Right cardiac atrium (tissue), 5 donors: ENCODE measurements around the gene RBP3. TPM values are rescaled to one million over a fixed set of nuclear protein-coding genes. Genes with fewer than 3 reads are reported as not detected.

Experiments used
- ATAC-seq, 2 donors: fragments of 200-7000 bp; cut with Tn5 transposase; one replicate each; pipeline versions ENCODE4 v1.8.0 to v1.9.1; 2020; ENCODE audit warnings: moderate library complexity in 2 of 2, mild to moderate bottlenecking in 1 of 2
- DNase-seq, 3 donors: peaks; one replicate each; pipeline ENCODE4 v3.0.0-alpha.2; 2020
- H3K27ac ChIP-seq: one replicate; pipeline ENCODE4 v1.5.1; 2013; ENCODE audit warnings: mild to moderate bottlenecking, low read length, control low read depth, moderate library complexity
- H3K27me3 ChIP-seq: one replicate; pipeline ENCODE4 v1.6.1; 2013; ENCODE audit not compliant: control insufficient read depth, insufficient read depth
- H3K4me1 ChIP-seq: one replicate; pipeline ENCODE4 v1.6.1; 2013; ENCODE audit warnings: low read length; ENCODE audit not compliant: control insufficient read depth, insufficient read depth
- H3K4me3 ChIP-seq: one replicate; pipeline ENCODE4 v1.5.1; 2013; ENCODE audit warnings: low read length, control low read depth
- H3K9me3 ChIP-seq: one replicate; pipeline ENCODE4 v1.6.1; 2013; ENCODE audit warnings: low read length; ENCODE audit not compliant: control insufficient read depth
- WGBS: extraction: QIAGEN DNeasy Blood & Tissue Kit; methylation state at CpG from one replicate; pipeline ENCODE4 v1.1.7; 2013; 5-methylcytosine and 5-hydroxymethylcytosine counted together
- intact Hi-C, 4 donors: fragments of 100-400 bp; cut with DNase I; formaldehyde crosslinking; loops; one replicate each; pipeline versions ENCODE4 v1.11.0 to v1.14.0; 2022 to 2023
- polyA plus RNA-seq: library from polyadenylated mRNA; stranded (reverse); fragments of 200-250 nt; gene quantifications from one replicate; pipeline ENCODE4 v1.2.3, GENCODE V29; 2013
- total RNA-seq, 4 donors: library from RNA; stranded (reverse); fragmentation: NEBNext Ultra II Directional; extraction: Animal tissue kit (Norgen Biotek cat#: 25700); gene quantifications; one replicate each; pipeline ENCODE4 v1.2.1, GENCODE V29; 2021
- donor health status: healthy with polysubstance abuse.
- donor health status: DM: no; HTN: yes; CAD: no.
- donor health status: DM: no; HTN: no; CAD: no.
- donor health status: DM: no; HTN: yes; CAD: no; lungs with severe emphysema.
- donor health status: DM: yes; HTN: yes; CAD: no.

Gene RBP3
- total and polyA plus RNA-seq, 5 donors: not detected

- intact Hi-C loops: loop anchor here in 1 of 4 donors (2.0 kb wide), 1 partner anchor 262 kb away; no protein-coding TSS in a partner anchor
- DNase-seq: no peak
- H3K27ac ChIP-seq: no peak overlapping the region
- H3K9me3 ChIP-seq: no peaks in the 10 kb centered on the region
- no peak overlapping the region for H3K4me3 ChIP-seq
- 78% methylated on average over 9 of the region's 9 CpGs for WGBS
- no peak for ATAC-seq
- no peaks in the 10 kb centered on the region for H3K27me3 ChIP-seq
- no peaks in the 10 kb centered on the region for H3K4me1 ChIP-seq
Measured at GRCh38 chr10:47308775-47309174, 39.4 kb upstream of the RBP3 start.

GRCh38 chr10:47309408-47310089 lies 38.6 kb upstream of the RBP3 start:
- Histone ChIP-seq H3K27me3 (no peaks in the 10 kb centered on the region), H3K27ac (no peak overlapping the region), H3K9me3 (no peaks in the 10 kb centered on the region), H3K4me3 (no peak overlapping the region), H3K4me1 (no peaks in the 10 kb centered on the region)
- WGBS: 87% methylated on average over 34 of the region's 34 CpGs
- DNase-seq (no peak), ATAC-seq (no peak)
- intact Hi-C loops: loop anchor here (2.0 to 5.0 kb wide), 3 partner anchors 262 to 282 kb away; no protein-coding TSS in a partner anchor

- ATAC-seq: no peak
Measured at GRCh38 chr10:47310090-47310505, 38.1 kb upstream of the RBP3 start.

GRCh38 chr10:47311193-47311931 lies 36.8 kb upstream of the RBP3 start:
- Histone ChIP-seq H3K27ac (no peak overlapping the region), H3K4me3 (no peak overlapping the region), H3K9me3 (no peaks in the 10 kb centered on the region), H3K27me3 (no peaks in the 10 kb centered on the region), H3K4me1 (no peaks in the 10 kb centered on the region)
- intact Hi-C loops: loop anchor here in 3 of 4 donors (5.0 kb wide), 2 partner anchors 264 to 284 kb away; no protein-coding TSS in a partner anchor
- DNase-seq: peak in 1 of 3 donors; percentile 68
- ATAC-seq: peak; percentile 28 to 41
- WGBS: 36% methylated on average over 10 of the region's 10 CpGs

More at GRCh38 chr10:47310090-47310505, 38.1 kb upstream of the RBP3 start:
- H3K27me3 ChIP-seq: no peaks in the 10 kb centered on the region
- H3K4me3 ChIP-seq: no peak overlapping the region
- no peaks in the 10 kb centered on the region for H3K4me1 ChIP-seq
- 96% methylated on average over 37 of the region's 37 CpGs for WGBS
- DNase-seq: no peak
- intact Hi-C loops: loop anchor here in 3 of 4 donors (5.0 kb wide), 2 partner anchors 263 to 283 kb away; no protein-coding TSS in a partner anchor
- no peak overlapping the region for H3K27ac ChIP-seq
- H3K9me3 ChIP-seq: no peaks in the 10 kb centered on the region

GRCh38 chr10:47311932-47312662 lies 36.1 kb upstream of the RBP3 start:
- ATAC-seq (peak; percentile 94 to 95), DNase-seq (peak; percentile 85 to 96 (median 94))
- H3K4me1 ChIP-seq: no peaks in the 10 kb centered on the region
- no peak overlapping the region for H3K27ac ChIP-seq
- H3K27me3 ChIP-seq: no peaks in the 10 kb centered on the region
- H3K9me3 ChIP-seq: no peaks in the 10 kb centered on the region
- no peak overlapping the region for H3K4me3 ChIP-seq
- WGBS: 25% methylated on average over 20 of the region's 20 CpGs
- intact Hi-C loops: loop anchor here (2.0 to 5.0 kb wide), 3 partner anchors 265 to 287 kb away; no protein-coding TSS in a partner anchor

GRCh38 chr10:47312663-47312995 lies 35.5 kb upstream of the RBP3 start:
- H3K4me3 ChIP-seq: no peak overlapping the region
- H3K27me3 ChIP-seq: no peaks in the 10 kb centered on the region
- H3K27ac ChIP-seq: no peak overlapping the region
- no peak for DNase-seq
- intact Hi-C loops: loop anchor here (2.0 to 5.0 kb wide), 3 partner anchors 265 to 288 kb away; no protein-coding TSS in a partner anchor
- H3K9me3 ChIP-seq: no peaks in the 10 kb centered on the region
- no peak for ATAC-seq
- H3K4me1 ChIP-seq: no peaks in the 10 kb centered on the region
- 78% methylated on average over 7 of the region's 7 CpGs for WGBS

GRCh38 chr10:47314416-47314970 lies 33.7 kb upstream of the RBP3 start:
- no peak overlapping the region for H3K4me3 ChIP-seq
- intact Hi-C loops: loop anchor here in 3 of 4 donors (5.0 kb wide), 2 partner anchors 267 to 287 kb away; no protein-coding TSS in a partner anchor
- H3K27me3 ChIP-seq: no peaks in the 10 kb centered on the region
- H3K27ac ChIP-seq: no peak overlapping the region
- 71% methylated on average over 9 of the region's 9 CpGs for WGBS
- no peaks in the 10 kb centered on the region for H3K4me1 ChIP-seq
- DNase-seq (no peak), ATAC-seq (no peak)
- no peaks in the 10 kb centered on the region for H3K9me3 ChIP-seq

- intact Hi-C loops: no loop called here
- 95% methylated on average over 2 of the region's 2 CpGs for WGBS
Measured at GRCh38 chr10:47315421-47315820, 32.7 kb upstream of the RBP3 start.

GRCh38 chr10:47316131-47316530 lies 32.0 kb upstream of the RBP3 start:
- ATAC-seq (no peak), DNase-seq (no peak)
- no peaks in the 10 kb centered on the region for H3K9me3 ChIP-seq
- H3K4me1 ChIP-seq: no peaks in the 10 kb centered on the region
- H3K4me3 ChIP-seq: no peak overlapping the region
- no peaks in the 10 kb centered on the region for H3K27me3 ChIP-seq
- H3K27ac ChIP-seq: no peak overlapping the region
- 83% methylated on average over 5 of the region's 5 CpGs for WGBS
- intact Hi-C loops: no loop called here

More at GRCh38 chr10:47315421-47315820, 32.7 kb upstream of the RBP3 start:
- H3K27ac ChIP-seq: no peak overlapping the region
- no peaks in the 10 kb centered on the region for H3K9me3 ChIP-seq
- no peaks in the 10 kb centered on the region for H3K27me3 ChIP-seq
- H3K4me1 ChIP-seq: no peaks in the 10 kb centered on the region
- no peak for ATAC-seq
- no peak overlapping the region for H3K4me3 ChIP-seq
- DNase-seq: no peak

- H3K27ac ChIP-seq: no peak overlapping the region
- no peak for ATAC-seq
- H3K27me3 ChIP-seq: no peaks in the 10 kb centered on the region
- 86% methylated on average over 4 of the region's 4 CpGs for WGBS
- DNase-seq: no peak
- no peaks in the 10 kb centered on the region for H3K9me3 ChIP-seq
- intact Hi-C loops: no loop called here
- H3K4me3 ChIP-seq: no peak overlapping the region
- no peaks in the 10 kb centered on the region for H3K4me1 ChIP-seq
Measured at GRCh38 chr10:47317251-47317650, 30.9 kb upstream of the RBP3 start.
